Activated gamma-delta T cell (primary cell): ENCODE results near the gene WNT8A.

Experiments
- DNase-seq: peaks from one replicate; lab custom pipeline; 2025; lab: John Stamatoyannopoulos, UW

WNT8A gene

GRCh38 chr5:138091685-138092084, 7.9 kb downstream of the WNT8A start:
- no peak for DNase-seq

GRCh38 chr5:138092301-138092700, 8.5 kb downstream of the WNT8A start:
- DNase-seq = no peak

- DNase-seq = no peak
These were observed 9.2 kb downstream of the WNT8A start for GRCh38 chr5:138093036-138093435.

- no peak for DNase-seq
These were observed 11.5 kb downstream of the WNT8A start for GRCh38 chr5:138095100-138095907.

GRCh38 chr5:138096363-138096762, 12.5 kb downstream of the WNT8A start:
- no peak for DNase-seq

GRCh38 chr5:138096997-138097828, 13.4 kb downstream of the WNT8A start:
- DNase-seq = no peak

GRCh38 chr5:138102454-138103318, 18.9 kb downstream of the WNT8A start:
- no peak for DNase-seq

GRCh38 chr5:138103319-138103637, 19.4 kb downstream of the WNT8A start:
- DNase-seq = no peak

- no peak for DNase-seq
These were observed 21.9 kb downstream of the WNT8A start for GRCh38 chr5:138105709-138106108.

- DNase-seq = no peak
These were observed 23.4 kb downstream of the WNT8A start for GRCh38 chr5:138107213-138107612.

- DNase-seq = no peak
These were observed 25.8 kb downstream of the WNT8A start for GRCh38 chr5:138109463-138110265.

- no peak for DNase-seq
These were observed 26.6 kb downstream of the WNT8A start for GRCh38 chr5:138110266-138110963.

- DNase-seq = no peak
These were observed 27.3 kb downstream of the WNT8A start for GRCh38 chr5:138111181-138111580.

GRCh38 chr5:138111937-138112336, 28.1 kb downstream of the WNT8A start:
- DNase-seq = no peak

- DNase-seq = no peak
These were observed 31.4 kb downstream of the WNT8A start for GRCh38 chr5:138115254-138115653.

GRCh38 chr5:138128334-138128733, 44.5 kb downstream of the WNT8A start:
- DNase-seq = no peak

- no peak for DNase-seq
These were observed 45.5 kb downstream of the WNT8A start for GRCh38 chr5:138129347-138129746.

GRCh38 chr5:138132543-138132942, 48.7 kb downstream of the WNT8A start:
- no peak for DNase-seq

- DNase-seq = no peak
These were observed 55.3 kb downstream of the WNT8A start, which contains the start of gene NME5 for GRCh38 chr5:138138949-138139780. TSS of gene NME5 (minus strand) at chr5:138139428. CDS start at chr5:138138780, 648 bp downstream.

- DNase-seq = no peak
These were observed 55.9 kb downstream of the WNT8A start for GRCh38 chr5:138139781-138140090.
